A673 (cell line): ENCODE results near the gene TDRKH. TPM values are rescaled to one million over a fixed set of nuclear protein-coding genes. Genes with fewer than 3 reads are reported as not detected.

ENCODE experiments used
- BruUV-seq: library from RNA; stranded (reverse); fragments of 400-500 nt; replicated peaks from 2 replicates; lab custom pipeline; 2021; lab: Mats Ljungman, UMichigan
- CTCF ChIA-PET: fragments of 300-600 bp; sonication (Branson Sonifier 250); formaldehyde crosslinking; loops from one replicate; lab custom pipeline; 2022; ENCODE audit warnings: antibody characterized with exemption; lab: Charles Lee
- POLR2A ChIA-PET: fragments of 300-600 bp; sonication (Branson Sonifier 250); formaldehyde crosslinking; loops from one replicate; lab custom pipeline; 2022; ENCODE audit warnings: antibody characterized with exemption; ENCODE audit not compliant: low non-redundant PET; lab: Charles Lee
- DNase-seq: peaks from one replicate; pipeline ENCODE4 v3.0.0-alpha.2; 2015; ENCODE audit warnings: low spot score
- H3K27ac ChIP-seq: fragments of 200-600 bp; sonication (generic); 2 replicates; pipeline ENCODE4 v1.5.1; 2016; ENCODE audit warnings: mixed run types, low read depth, mild to moderate bottlenecking, mixed read lengths, antibody characterized with exemption, low read length; ENCODE audit not compliant: poor library complexity, severe bottlenecking
- H3K27me3 ChIP-seq: fragments of 200-600 bp; sonication (generic); replicated peaks from 2 replicates; pipeline ENCODE4 v1.6.1; 2017; ENCODE audit warnings: mixed run types, low read depth, mild to moderate bottlenecking, mixed read lengths, antibody characterized with exemption, low read length; ENCODE audit not compliant: insufficient read depth, poor library complexity
- H3K36me3 ChIP-seq: fragments of 200-600 bp; sonication (generic); 2 replicates; pipeline ENCODE4 v1.6.1; 2016; ENCODE audit warnings: mixed run types, mild to moderate bottlenecking, mixed read lengths, antibody characterized with exemption, low read length; ENCODE audit not compliant: insufficient read depth, poor library complexity, severe bottlenecking
- H3K4me1 ChIP-seq: fragments of 200-600 bp; sonication (generic); 2 replicates; pipeline ENCODE4 v1.6.1; 2017; ENCODE audit warnings: mixed run types, mild to moderate bottlenecking, mixed read lengths, antibody characterized with exemption, low read length; ENCODE audit not compliant: insufficient read depth, poor library complexity, severe bottlenecking
- H3K4me3 ChIP-seq: fragments of 200-600 bp; sonication (generic); 2 replicates; pipeline ENCODE4 v1.5.1; 2016; ENCODE audit warnings: low read depth, mixed run types, mild to moderate bottlenecking, mixed read lengths, low read length; ENCODE audit not compliant: poor library complexity, severe bottlenecking
- H3K9me3 ChIP-seq: fragments of 200-600 bp; sonication (generic); 2 replicates; pipeline ENCODE4 v1.6.1; 2016; ENCODE audit warnings: mixed run types, low read depth, mild to moderate bottlenecking, mixed read lengths, antibody characterized with exemption, low read length; ENCODE audit not compliant: poor library complexity, severe bottlenecking
- CTCF ChIP-seq: fragments of 300-800, 200-600 bp; sonication (generic); conservative IDR thresholded peaks from 2 replicates; pipeline ENCODE4 v1.5.1; 2017; ENCODE audit warnings: low read depth, mild to moderate bottlenecking, antibody characterized with exemption, low read length, moderate library complexity, mixed read lengths
- EZH2 ChIP-seq: fragments of 200-600 bp; sonication (generic); IDR thresholded peaks from 2 replicates; pipeline ENCODE4 v1.6.1; 2017; ENCODE audit warnings: borderline replicate concordance, low read depth, mild to moderate bottlenecking, mixed read lengths, antibody characterized with exemption, low read length; ENCODE audit not compliant: poor library complexity, severe bottlenecking
- intact Hi-C: fragments of 100-400 bp; cut with micrococcal nuclease; formaldehyde crosslinking; loops from one replicate; pipeline ENCODE4 v1.10.0; 2022; ENCODE audit not compliant: unreplicated experiment
- total RNA-seq: library from RNA; stranded (reverse); gene quantifications from 2 replicates; pipeline ENCODE4 v1.2.3, GENCODE V29; 2021

The TDRKH gene
- total RNA-seq, 1 experiment from 2014 or later = 2.1 TPM

DNA sequence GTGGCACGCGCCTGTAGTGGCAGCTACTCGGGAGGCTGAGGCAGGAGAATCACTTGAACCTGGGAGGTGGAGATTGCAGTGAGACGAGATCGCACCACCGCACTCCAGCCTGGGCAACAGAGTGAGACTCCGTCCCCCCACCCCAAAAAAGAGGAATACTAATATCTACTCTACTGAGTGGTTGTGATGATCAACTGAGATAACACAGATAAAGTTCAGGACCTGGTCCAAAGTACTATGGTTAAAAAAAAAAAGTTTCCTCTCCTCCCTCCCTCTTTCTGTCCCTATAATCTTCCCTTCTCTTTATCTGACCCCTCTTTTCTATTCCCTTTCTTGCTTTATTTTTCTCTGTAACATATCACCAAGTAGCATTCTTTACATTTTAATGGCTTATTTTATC lies 45.3 kb upstream of the TDRKH start:
- H3K27me3 ChIP-seq = peaks cover 38% of the 10 kb centered on the region
- ChIA-PET CTCF (interaction anchor here (0.9 kb wide), 1 partner anchor 53 kb away, joined by 3 read pairs; no protein-coding TSS in a partner anchor), POLR2A (no interaction called here)
- TF ChIP-seq EZH2 (no peak), CTCF (no peak)
- DNase-seq = no peak
- BruUV-seq = no TSS peak
- peaks cover 10% of the 10 kb centered on the region for H3K4me1 ChIP-seq
- no peaks in the 10 kb centered on the region for H3K36me3 ChIP-seq
- intact Hi-C loops = loop anchor here (5.0 kb wide), 1 partner anchor 303 kb away; no protein-coding TSS in a partner anchor
- H3K27ac ChIP-seq = no peak overlapping the region
- H3K9me3 ChIP-seq = no peaks in the 10 kb centered on the region
- H3K4me3 ChIP-seq = no peak overlapping the region

DNA sequence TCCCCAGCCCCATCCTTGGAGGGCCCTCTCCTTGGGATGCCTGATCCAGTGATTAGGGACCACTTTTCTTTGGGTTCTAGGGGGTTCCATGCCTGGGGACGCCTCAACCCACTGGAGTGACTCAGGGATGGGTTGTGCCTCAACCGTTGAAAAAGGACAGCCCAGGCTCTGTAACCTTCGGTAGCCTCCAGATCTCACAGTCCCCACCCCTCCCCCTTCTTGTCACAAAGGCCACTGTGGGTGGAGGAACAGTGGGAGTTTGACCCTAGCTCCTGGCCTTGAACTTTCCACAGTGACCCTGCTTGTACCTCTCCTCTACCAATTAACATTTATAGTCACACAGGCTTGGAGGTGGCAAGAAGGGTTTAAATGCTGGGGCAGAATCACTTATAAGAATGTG lies 43.9 kb upstream of the TDRKH start:
- Histone ChIP-seq H3K27ac (no peak overlapping the region), H3K4me3 (no peak overlapping the region), H3K36me3 (no peaks in the 10 kb centered on the region), H3K4me1 (peaks cover 10% of the 10 kb centered on the region), H3K9me3 (no peaks in the 10 kb centered on the region), H3K27me3 (peaks cover 25% of the 10 kb centered on the region)
- BruUV-seq = no TSS peak
- intact Hi-C loops = no loop called here
- TF ChIP-seq CTCF = no peak
- no peak for TF ChIP-seq EZH2
- ChIA-PET POLR2A (no interaction called here), CTCF (no interaction called here)
- no peak for DNase-seq

DNA sequence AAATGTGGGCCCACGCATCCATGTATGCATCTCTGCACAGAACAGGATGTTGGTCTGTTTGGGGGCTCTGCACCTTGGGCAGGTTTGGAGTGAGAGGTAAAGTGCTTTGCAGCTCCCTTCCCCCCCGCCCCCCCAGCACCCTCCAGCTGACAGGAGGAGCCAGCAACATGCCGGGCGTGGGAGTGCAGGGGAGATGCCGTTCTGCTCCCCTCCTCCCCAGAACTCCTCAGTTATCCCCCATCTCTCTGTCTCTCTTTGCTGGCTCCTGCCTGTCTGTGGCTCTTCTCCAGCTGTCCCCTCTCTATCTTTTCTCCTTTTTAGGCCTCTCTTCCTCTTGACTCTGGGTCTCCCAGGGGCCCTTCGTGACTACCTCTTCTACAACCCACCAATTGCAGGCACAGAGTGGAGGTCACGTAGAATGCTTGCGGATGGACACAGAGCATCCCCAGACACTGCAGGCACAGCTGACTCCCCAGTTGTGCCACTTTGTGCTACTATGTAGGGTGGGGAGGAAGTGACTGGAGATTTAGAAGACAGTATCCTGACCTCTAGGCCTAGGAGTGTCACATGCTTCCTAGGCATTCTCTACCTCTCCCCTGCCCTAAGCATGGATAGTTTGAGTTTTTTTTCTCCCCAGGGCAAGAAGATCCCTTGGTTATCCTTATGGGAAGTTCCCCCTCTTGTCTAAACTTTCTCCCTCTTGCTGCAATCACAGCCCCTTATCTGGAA lies 43.0 kb upstream of the TDRKH start:
- Histone ChIP-seq H3K4me1 (peaks cover 7% of the 10 kb centered on the region), H3K36me3 (no peaks in the 10 kb centered on the region), H3K9me3 (no peaks in the 10 kb centered on the region), H3K27ac (no peak overlapping the region), H3K4me3 (no peak overlapping the region), H3K27me3 (peaks cover 16% of the 10 kb centered on the region)
- no TSS peak for BruUV-seq
- ChIA-PET CTCF (no interaction called here), POLR2A (interaction anchor here (0.6 kb wide), 1 partner anchor 20 kb away, joined by 3 read pairs; the partner anchor contains the start of gene THEM5)
- intact Hi-C loops = no loop called here
- no peak for TF ChIP-seq CTCF
- no peak for TF ChIP-seq EZH2
- no peak for DNase-seq
